Activated effector memory CD4-positive, alpha-beta T cell treated with Interleukin-2 at 50 U/mL for 16 hours (primary cell): Measurements from ENCODE around the gene SRP14.
"Not testable (repeated sequence)": the region's sequence is repeated elsewhere in the genome, so short reads cannot be mapped to it uniquely, and the experiment has no call there.

Experiments used
- DNase-seq: peaks from one replicate; pipeline ENCODE4 v3.0.0-alpha.2; 2020

The SRP14 gene

DNA sequence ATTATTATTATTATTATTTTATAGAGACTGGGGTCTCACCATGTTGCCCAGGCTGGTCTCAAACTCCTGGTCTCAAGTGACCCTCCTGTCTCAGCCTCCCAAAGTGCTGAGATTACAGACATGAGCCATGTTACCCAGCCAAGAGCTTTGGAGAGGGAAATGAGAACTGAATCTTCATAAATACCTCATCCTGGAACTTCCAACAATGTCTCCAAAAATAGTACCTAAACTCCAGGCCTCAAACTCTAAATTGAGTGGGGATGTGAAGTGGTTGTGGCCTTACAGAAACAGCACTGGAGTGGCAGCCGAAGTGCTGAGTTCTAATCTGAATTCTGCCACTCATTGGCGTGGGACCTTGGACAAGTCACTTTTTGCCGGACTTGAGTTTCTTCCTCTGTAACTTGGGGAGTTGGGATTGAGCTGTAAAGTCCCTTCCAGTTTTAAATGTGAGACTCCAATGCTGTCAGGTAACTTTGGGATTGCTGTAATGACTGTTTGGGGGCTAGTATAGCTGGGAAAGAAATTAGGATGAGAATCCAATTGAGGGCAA is 10.0 kb upstream of the SRP14 start:
- no peak for DNase-seq

DNA sequence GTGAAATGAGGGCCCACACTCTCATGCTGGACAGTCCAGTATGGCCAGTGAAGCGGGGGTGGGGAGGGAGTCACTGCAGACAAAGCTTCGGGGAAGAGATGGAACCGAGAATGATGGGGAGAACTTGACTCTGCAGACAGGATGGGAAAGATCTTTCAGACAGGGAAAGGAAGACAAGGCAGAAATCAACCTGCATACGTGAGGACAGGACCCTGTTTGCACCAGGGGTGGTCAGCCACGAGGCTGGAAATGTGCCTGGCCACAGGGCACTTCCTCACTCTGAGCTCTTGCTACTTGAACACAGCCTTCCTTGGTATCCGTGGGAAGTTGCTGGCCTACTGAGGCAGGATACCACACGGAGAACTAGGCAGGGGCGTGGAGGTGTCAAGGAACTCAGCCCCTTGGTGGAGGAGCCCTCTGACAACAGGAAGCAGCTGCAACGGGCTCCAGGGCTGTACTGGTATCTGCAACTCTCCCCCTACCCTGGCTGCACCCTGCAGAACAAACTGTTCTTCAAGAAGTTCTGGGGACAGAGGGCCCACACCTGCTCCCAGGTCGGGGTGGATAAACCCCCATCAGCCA is 9.3 kb upstream of the SRP14 start:
- DNase-seq = peak; percentile 15

DNA sequence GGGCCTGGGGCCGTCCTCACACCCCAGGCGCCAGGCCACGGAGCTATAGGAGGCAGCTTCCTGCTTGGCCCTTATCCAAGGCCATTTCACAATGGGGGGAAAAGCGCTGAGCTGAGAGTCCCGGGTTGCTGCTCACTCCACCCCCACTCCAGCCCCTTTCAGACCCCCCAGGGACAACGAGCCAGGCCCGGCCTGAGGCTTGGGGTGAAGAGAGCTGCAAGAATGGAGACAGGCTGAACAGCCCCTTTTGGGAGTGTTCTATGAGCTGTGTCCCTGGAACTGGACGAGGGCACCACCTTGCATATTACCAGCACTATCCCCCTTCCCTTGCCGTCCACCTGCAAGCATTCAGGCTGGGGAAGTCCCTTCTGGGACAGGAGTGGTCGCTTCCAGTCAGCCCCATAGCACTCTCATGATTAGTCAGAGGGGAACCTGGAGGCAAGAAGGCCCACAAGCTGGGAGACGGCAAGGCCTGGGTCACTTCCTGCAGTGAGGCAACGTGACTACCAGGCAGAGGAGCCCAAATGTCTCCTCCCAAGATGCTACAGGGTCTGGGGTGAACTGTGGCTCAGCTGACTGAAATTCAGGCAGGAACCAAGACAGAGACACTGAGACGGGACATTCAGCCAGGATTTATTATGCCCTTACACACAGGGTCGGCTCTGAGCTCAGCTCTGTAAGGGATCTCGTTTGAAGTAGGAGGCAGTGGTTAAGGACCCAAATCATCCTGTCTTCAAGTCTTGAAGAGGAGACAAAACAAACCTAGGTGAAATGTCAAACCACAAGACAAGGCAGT is 8.6 kb upstream of the SRP14 start:
- peak; percentile 41 for DNase-seq

DNA sequence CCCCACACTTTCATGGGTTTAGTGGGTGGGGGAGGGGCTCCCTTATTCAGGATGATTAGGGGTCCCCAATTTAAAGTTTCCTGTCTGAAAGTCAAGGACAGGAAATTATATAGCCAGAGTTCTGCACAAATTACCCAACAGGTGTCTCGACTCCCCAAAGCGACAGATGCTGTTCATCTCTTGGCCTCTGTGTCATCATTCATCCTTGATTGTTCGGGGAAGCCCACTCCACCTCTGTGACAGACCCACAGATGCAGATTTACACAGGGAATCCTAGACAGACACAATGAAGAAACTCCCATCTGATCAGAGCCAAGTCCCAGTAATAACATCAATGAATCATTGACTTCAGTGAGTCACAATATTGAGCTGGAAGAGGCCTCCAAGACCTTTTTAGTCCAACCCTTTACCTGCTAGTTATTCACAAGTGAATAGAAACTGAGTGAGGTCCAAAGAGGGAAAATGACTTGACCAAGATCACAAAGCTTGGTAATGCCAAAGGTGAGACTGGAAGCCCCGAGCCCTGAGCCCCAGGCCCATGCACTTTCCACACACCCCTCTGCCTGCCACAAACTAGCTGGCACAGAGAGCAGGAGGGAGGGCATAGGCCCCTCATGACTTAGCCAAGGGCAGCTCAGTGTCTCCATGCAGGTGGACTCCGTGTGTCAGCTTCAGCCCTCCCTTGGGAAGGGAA is 7.9 kb upstream of the SRP14 start:
- no peak for DNase-seq

DNA sequence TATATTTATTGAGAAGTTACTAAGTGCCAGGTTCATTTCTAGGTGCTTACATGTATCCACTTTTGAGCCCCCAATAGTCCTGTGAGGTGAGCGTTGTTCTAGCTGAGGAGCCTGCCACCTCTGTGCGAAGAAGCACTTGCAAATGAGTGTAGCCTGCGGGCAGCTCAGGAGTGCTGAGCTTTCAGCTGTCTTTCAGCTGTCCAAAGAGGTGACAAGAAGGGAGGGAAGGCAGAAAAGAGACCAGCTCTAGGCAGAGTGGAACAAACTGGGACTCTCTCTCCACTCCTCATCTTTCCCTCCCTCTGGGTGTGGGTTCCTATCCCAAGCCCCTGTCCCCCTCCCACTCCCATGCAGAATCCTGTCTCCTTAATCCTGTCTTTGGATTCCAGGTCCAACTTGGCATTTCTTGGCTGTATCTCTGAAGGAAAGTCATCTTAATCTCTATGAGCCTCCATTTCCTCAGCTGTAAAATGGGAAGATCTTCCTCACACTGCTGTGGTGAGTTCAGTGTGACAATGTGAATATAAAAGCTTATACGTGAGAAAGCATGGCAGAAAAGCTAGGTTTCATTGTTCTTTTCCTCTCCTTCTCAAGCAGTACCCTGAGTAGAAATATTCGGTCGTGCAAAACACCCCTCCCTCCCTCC is 6.7 kb upstream of the SRP14 start:
- DNase-seq = no peak

DNA sequence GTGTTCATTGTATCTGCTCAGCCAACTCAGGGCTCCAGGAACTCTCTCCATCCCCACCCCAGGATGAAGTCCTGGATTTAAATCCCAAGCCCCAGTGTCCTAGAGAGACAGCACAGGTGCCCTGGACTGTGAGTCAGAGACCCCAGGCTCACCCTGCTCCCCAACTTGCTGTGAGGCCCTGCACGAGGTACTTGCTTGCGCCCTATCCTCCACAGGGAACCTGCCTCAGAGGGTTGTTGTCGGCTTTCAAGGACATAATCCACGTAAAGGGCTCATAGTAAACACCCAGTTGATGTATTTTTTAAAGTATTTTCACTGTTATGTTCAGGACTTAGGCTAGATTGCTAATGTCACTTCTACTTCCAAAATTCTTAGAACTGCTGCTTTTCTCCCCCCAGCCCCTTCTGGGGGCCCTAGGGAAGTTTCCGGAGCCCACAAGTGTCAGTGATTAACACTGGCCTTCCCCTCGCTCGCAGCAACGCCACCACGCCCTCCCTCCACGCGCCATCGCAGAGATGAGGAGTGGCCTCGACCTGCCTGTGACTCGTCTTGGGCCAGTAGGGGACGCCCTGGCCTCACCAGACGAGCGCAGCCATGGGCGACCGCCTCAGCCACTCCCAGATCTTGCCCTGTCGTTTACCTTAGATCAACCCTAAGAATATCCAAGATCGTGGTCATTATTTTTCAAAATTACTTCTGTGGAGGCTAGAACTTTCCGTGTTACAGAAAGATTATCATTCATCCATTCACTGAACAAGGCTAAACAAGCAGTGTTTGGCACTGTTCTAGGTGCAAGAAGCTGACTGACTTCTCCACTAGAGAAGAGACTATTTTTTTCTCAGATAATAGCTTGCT is 6.0 kb upstream of the SRP14 start:
- peak; percentile 73 for DNase-seq

DNA sequence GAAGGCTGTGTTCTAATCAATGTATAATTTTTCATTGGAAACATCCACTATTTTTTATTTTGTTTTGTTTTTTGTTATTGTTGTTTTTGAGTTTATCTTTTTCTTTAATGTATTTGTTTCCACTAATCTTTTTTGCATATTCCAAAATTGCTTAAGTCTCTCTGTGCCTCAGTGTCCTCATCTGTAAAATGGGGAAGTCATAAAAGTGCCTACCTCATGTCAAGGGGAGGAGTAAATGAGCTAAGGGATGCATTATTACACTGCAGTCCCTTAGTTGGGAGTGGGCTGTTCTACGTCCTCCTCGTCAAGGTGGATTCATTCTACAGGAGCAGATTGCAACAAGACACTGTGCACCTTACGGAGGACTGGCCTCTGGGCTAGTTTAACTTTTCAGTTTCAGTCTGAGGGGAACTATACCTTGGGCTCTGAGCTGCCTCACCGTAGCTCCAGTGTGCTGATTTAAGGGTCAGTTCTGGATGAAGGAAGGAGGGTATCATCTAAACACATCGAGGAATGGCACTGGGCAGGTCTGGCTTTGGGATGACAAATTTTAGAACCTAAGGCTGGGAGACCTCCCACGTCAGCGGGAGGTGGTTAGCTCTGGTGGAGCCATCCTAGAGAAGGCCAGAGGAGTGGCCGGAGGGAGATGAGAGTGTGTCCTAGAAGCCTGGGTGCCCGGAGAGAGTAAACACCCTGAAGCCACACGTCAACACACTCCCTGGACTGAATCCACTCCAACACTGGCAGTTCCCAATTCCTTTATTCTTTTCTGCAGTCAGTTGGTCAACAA is 5.1 kb upstream of the SRP14 start:
- DNase-seq = no peak

DNA sequence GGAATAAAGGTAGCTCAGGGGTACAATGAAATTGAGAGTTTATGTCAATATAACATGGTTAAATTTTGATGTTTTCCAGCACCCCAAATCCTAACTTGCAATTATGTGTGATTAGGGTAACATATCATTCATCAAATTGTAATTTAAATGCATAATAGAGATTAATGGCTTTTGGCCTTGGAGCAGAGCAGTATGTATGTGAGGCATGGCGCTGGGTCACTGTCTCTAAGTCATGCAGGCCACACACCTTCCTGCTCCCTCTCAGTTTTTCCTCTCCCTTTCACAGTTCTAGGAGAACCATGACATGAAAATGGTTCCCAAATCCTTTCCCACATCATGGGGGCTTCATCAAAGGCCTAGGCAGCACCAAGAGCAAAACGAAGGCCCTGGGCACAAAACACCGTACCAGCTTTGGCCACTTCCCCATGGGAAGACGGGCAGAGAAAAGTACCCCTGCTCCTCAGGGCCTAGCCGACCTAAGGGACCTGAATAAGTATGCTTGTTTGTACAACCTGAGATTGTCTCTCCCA is 3.9 kb upstream of the SRP14 start:
- DNase-seq = no peak

DNA sequence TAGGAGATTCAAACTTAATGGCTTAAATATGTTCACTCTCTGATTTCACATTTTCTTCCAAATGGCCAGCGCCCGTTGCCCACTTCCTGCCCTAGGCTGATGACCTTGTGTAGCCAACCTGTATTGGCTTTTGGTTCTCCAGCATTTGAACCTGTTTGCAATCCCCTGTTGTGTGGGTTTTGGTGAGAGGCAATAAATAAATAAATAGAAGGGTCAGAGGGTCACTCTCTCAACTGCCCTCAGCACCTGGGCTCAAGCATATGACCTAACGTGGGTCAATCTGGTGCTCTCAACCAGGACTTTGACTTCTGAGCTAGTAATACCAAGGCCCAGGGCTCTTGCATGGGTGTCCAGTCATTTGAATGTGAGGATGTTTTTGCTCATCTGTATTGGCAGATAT is 1.8 kb upstream of the SRP14 start:
- no peak for DNase-seq

DNA sequence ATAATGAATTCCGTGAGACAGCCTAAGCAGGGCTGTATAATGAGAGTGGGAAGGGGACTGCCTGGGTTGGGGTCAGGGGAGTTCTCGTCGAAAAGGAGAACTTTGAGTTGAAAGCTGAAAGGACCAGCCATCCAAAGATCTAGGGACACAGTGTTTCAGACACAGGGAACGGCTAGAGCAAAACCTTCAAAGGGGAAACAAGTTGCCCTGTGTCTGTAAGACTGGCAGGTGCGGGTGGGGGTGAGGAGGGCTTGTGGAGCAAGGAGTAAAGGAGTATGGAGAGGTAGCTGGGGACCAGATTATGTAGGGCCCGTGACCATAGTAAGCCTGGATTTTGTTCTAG is 1.3 kb upstream of the SRP14 start:
- no peak for DNase-seq

DNA sequence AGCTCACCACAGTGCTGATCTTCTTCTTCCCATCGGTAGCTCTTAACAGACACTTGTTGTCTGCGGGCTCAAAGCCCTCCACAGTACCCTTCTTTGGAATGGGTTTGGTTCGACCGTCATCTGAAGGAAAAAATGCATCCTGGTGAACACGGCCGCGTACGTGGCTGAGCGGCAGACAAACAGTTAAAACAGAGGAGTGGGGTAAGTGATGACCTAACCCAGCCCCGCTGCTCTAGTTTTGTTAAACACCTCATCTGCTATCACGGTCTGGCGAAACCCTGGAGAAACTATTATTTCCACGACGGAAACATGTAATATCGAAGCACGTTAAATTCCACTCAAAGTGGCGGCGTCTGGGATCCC is 725 bp downstream of the SRP14 start:
- no peak for DNase-seq

DNA sequence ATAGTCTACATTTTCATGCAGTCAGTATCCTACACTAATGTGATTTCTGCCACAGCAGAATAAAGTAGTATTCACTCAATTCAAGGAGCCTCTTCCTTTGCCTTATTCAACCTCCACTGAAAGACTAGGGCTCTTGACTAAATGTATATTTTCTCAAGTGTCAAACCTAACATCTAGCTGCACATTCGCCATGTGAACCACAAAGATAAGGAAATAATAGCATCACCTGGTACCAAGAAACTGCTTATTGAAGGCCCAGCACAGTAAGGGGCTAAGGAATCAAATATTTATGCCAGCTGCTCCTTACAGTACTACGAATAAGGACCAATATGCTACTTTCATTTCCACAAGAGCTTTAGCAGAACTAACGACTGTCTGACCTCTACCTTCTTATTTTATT is 1.3 kb downstream of the SRP14 start:
- no peak for DNase-seq

DNA sequence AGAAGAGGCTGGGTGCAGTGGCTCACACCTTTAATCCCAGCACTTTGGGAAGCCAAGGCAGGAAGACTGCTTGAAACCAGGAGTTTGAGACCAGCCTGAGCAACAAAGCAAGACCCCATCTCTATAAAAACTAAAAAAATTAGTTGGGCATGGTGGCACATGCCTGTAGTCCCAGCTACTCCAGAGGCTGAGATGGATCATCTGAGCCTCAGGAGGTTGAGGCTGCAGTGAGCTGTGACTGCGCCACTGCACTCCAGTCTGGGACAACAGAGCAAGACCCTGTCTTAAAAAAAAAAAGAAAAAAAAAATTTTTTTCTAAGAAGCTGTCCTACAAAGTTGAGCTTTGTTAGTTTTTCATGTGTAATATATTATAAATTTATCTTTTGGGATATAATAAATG is 3.8 kb downstream of the SRP14 start:
- DNase-seq = not testable (repeated sequence)

DNA sequence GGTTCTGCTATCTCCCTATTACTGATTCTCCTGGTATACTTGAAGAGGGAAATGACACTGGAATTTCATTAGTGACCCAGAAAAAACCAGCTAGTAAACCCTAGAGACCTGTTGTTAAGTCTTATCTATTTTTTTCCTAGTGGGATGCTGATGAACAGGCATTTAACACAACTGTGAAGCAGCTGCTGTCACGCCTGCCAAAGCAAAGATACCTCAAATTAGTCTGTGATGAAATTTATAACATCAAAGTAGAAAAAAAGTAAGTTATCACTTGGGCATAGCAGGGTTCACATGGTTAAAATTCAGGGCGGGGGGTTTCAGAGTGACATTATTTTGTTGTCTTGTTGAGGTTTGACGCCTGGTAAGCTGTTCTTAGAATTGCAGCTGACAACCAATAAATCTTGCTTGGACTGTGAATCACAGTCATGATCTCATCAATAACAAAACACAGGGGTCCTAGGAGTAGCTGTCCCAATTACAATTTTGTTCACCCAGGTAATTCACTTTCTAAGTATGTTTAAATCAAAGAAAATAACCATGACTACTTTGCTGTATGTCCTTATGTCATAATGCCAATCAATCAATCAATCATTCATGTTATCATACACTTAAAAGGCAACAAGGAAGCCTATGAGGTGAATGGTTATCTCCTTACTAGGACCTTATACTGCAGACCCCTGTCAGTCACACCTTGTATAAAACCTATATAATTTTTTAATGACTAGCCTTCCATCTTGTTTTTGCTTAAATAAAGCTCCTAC is 4.6 kb downstream of the SRP14 start:
- DNase-seq = no peak

DNA sequence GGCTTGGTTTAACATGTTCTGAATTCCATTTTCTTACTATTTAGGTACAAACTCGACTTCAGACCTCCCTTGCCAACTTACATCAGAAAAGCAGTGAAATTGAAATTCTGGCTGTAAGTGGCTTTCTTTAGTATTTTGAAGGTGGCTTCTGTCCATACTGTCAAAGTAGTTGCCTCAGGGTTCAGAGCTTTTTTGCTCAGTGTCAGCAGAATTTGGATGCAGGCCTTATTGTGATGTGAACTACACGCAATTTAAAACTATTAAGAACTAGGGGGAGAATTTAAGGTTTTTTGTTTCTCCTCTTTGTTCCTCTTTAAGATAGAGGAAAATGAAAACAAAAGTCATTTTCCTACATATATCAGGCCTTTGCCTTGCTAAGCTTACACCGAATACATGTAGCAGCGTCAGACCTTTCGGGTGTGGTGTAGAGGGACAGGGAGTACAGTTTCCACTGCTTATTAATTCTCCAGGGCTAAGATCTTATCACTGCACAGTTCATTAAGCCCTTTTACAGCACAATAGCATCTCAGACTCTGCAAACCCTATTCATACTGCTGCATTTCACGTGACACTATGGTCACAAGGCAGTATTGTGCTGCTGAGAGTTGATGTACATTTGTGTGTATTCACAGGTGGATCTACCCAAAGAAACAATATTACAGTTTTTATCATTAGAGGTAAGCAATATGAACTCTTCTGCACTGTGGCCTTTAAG is 6.7 kb downstream of the SRP14 start:
- no peak for DNase-seq

DNA sequence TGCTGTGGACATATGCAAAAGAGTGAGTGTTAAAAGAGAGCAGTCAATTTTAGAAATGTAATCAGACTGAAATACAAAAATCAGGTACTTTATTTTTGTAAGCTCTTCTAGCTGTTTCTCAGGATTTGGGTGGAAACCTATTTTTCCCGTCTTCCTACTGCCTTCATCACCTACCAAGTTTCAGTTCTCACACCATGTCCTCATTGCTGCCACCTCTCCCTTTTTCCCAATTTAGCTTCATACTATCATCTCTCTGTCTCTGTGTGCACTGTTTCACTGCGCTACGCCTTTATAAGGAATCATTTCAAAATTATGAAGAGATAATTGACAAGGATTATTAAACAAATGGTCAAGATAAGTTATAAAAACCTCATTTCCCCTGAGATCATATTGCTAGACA is 7.7 kb downstream of the SRP14 start:
- DNase-seq = no peak

DNA sequence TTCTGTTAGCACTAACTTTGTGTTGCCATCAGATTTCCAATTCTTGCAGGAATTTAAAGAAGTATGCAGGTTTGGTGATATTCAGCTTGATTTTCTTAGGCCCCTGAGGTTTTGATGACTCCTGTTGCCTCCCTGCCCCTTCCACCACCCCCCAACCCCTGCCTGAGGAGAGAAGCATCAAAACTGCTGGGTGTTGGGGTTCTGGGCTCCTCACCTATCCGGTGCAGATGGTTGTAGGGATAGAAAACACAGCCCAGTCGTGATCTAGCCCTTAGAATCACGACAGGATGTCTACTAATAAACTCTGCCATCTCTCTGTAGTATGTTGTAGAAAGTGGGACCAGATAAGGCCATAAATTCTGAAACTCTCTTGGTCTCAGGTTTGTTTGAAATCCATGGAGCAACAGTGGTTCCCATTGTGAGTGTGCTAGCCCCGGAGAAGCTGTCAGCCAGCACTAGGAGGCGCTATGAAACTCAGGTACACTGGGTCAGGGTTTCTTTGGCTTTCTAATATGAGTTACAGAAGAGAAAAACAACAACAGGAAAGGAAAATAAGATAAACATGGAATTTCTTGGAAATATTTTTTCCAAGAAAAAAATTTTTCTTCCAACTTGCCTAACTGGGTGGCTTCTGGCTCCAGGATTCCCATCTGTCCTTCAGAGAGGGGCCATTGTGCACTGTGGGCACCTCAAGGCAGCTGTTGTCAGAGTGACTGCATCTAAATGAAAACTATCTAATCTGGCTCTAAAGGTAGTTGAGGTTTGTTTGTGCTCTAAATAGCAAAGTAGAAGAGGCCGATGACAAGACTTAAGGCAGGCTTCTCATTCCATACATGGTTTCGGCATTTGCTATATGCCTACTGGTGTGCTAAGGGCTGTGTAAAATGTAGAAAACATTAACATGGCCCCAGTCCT is 8.7 kb downstream of the SRP14 start:
- DNase-seq = no peak

DNA sequence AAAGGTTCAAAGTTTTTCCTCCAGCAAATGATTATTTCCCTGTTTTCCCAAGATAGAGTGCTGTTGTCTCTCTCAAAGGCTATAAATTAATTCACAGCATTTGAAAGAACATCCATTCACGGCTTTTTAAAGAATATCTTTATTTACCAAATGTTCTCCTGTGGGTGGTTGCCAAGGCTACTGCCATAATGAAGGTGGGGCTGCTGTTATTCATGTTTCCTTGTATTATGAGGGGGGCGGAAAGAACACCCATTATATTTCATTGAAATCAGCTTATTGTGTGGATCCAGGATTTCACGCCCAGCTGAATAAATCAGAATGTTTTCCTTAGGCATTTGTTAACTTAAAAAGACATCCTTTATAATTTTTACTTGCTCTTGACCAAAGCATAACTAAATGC is 10.1 kb downstream of the SRP14 start:
- no peak for DNase-seq

DNA sequence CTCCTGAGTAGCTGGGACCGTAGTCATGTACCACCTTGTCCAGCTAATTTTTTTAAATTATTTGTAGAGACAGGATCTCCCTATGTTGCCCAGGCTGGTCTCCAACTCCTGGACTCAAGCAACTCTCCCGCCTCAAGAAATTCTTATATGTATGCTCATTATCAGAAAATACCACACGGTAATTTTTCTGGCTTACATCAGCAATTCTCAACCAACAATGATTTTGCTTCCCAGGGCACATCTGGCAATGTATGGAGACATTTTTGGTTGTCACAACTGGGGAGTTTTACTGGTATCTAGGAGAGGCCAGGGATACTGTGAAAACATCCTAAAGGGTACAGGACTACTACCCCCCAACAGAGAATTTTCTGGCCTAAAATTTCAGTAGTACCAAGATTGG is 10.8 kb downstream of the SRP14 start:
- DNase-seq = no peak
